SK-N-SH (cell line): ENCODE results near the gene FMN1. TPM values are rescaled to one million over a fixed set of nuclear protein-coding genes. Genes with fewer than 3 reads are reported as not detected.

Experiments
- CTCF ChIA-PET: fragments of 300-600, 350-600 bp; formaldehyde crosslinking; extraction: SDS; loops from one replicate; lab custom pipeline; 2021; lab: Yijun Ruan, JAX
- POLR2A ChIA-PET: fragments of 350-600 bp; sonication (Branson Sonifier 250); formaldehyde crosslinking; extraction: SDS; loops from one replicate; lab custom pipeline; 2020; ENCODE audit warnings: antibody characterized with exemption, inconsistent platforms; lab: Yijun Ruan, JAX
- DNase-seq: peaks from one replicate; pipeline ENCODE4 v3.0.0; 2012
- H2AFZ ChIP-seq: fragments of 200-600 bp; sonication (generic); 2 replicates; pipeline ENCODE4 v1.8.1; 2016; ENCODE audit warnings: antibody characterized with exemption, mild to moderate bottlenecking, low read depth
- H3F3A ChIP-seq: fragments of 200-600 bp; sonication (generic); replicated peaks from 2 replicates; pipeline ENCODE3; 2016; ENCODE audit warnings: antibody characterized with exemption, mild to moderate bottlenecking; ENCODE audit not compliant: insufficient read depth
- H3K27ac ChIP-seq, 2 experiments: fragments of 200-500 bp in 1 of 2; fragments of 200-600 bp in 1 of 2; sonication (Bioruptor generic) in 1 of 2; sonication (generic), shearing (Covaris generic) in 1 of 2; 2 replicates each; pipeline versions ENCODE4 v1.5.1 to v1.6.1; 2014 to 2016; ENCODE audit warnings: low read depth in 2 of 2, inconsistent platforms in 1 of 2, low read length in 1 of 2, mild to moderate bottlenecking in 1 of 2, mixed read lengths in 1 of 2
- H3K27me3 ChIP-seq: fragments of 200-600 bp; sonication (generic), shearing (Covaris generic); 2 replicates; pipeline ENCODE4 v1.6.1; 2016; ENCODE audit warnings: mixed run types; ENCODE audit not compliant: insufficient read depth
- H3K36me3 ChIP-seq, 2 experiments: fragments of 200-500 bp in 1 of 2; fragments of 200-600 bp in 1 of 2; sonication (Bioruptor generic) in 1 of 2; sonication (generic) in 1 of 2; replicated peaks in 1 of 2; 2 replicates each; pipeline versions ENCODE3 to v1.5.1; 2014 to 2016; ENCODE audit warnings: low read length in 1 of 2, mild to moderate bottlenecking in 1 of 2; ENCODE audit not compliant: insufficient read depth in 2 of 2, control insufficient read depth in 1 of 2
- H3K4me1 ChIP-seq, 2 experiments: fragments of 200-500 bp in 1 of 2; fragments of 200-600 bp in 1 of 2; sonication (Bioruptor generic) in 1 of 2; sonication (generic), shearing (Covaris generic) in 1 of 2; 2 replicates each; pipeline versions ENCODE4 v1.5.1 to v1.6.1; 2014 to 2016; ENCODE audit warnings: low read depth in 1 of 2, low read length in 1 of 2, mixed run types in 1 of 2; ENCODE audit not compliant: insufficient read depth in 2 of 2, control insufficient read depth in 1 of 2
- H3K4me2 ChIP-seq: fragments of 200-600 bp; sonication (generic), shearing (Covaris generic); 2 replicates; pipeline ENCODE4 v1.6.1; 2017; ENCODE audit warnings: mixed run types
- H3K4me3 ChIP-seq, 2 experiments: fragments of 200-500 bp in 1 of 2; fragments of 200-600 bp in 1 of 2; sonication (Bioruptor generic) in 1 of 2; sonication (generic), shearing (Covaris generic) in 1 of 2; 2 replicates each; pipeline versions ENCODE4 v1.5.1 to v1.8.1; 2014 to 2016; ENCODE audit warnings: low read depth in 2 of 2, inconsistent platforms in 1 of 2, low read length in 1 of 2, mild to moderate bottlenecking in 1 of 2, mixed read lengths in 1 of 2, moderate library complexity in 1 of 2
- H3K79me2 ChIP-seq: fragments of 200-600 bp; sonication (generic); 2 replicates; pipeline ENCODE4 v1.8.1; 2017; ENCODE audit warnings: mild to moderate bottlenecking; ENCODE audit not compliant: insufficient read depth
- H3K9ac ChIP-seq: fragments of 200-600 bp; sonication (generic); 2 replicates; pipeline ENCODE4 v1.6.1; 2017; ENCODE audit warnings: mixed run types
- H3K9me2 ChIP-seq: fragments of 200-600 bp; sonication (generic); 2 replicates; pipeline ENCODE4 v1.6.1; 2017; ENCODE audit warnings: mixed run types
- H3K9me3 ChIP-seq: fragments of 200-600 bp; sonication (generic); 2 replicates; pipeline ENCODE4 v1.6.1; 2017; ENCODE audit warnings: mixed run types, mild to moderate bottlenecking, moderate library complexity
- H4K20me1 ChIP-seq: fragments of 200-600 bp; sonication (generic); 2 replicates; pipeline ENCODE4 v1.6.1; 2017; ENCODE audit warnings: mild to moderate bottlenecking, mixed run types; ENCODE audit not compliant: insufficient read depth
- EP300 ChIP-seq, 2 experiments: IDR thresholded peaks; 2 replicates each; pipeline versions ENCODE4 v1.4.0 to v1.6.1; 2012; ENCODE audit warnings: borderline replicate concordance in 1 of 2, low read depth in 1 of 2, low read length in 1 of 2
- EZH2phosphoT487 ChIP-seq: fragments of 200-600 bp; sonication (generic); IDR thresholded peaks from 2 replicates; pipeline ENCODE4 v1.6.1; 2017; ENCODE audit warnings: low read depth, mixed run types, mild to moderate bottlenecking, antibody characterized with exemption, moderate library complexity, borderline replicate concordance
- FOSL2 ChIP-seq: IDR thresholded peaks from 2 replicates; pipeline ENCODE4 v1.4.0; 2012; ENCODE audit warnings: low read depth, mild to moderate bottlenecking, moderate library complexity, borderline replicate concordance
- GABPA ChIP-seq: IDR thresholded peaks from 2 replicates; pipeline ENCODE4 v1.4.0; 2012; ENCODE audit warnings: low read depth, mild to moderate bottlenecking
- JUND ChIP-seq: IDR thresholded peaks from 2 replicates; pipeline ENCODE4 v1.4.0; 2012
- MEF2A ChIP-seq: IDR thresholded peaks from 2 replicates; pipeline ENCODE4 v1.4.0; 2012; ENCODE audit warnings: low read depth, borderline replicate concordance
- NFIC ChIP-seq: IDR thresholded peaks from 2 replicates; pipeline ENCODE4 v1.4.0; 2012; ENCODE audit warnings: borderline replicate concordance
- NRF1 ChIP-seq: IDR thresholded peaks from 2 replicates; pipeline ENCODE4 v1.6.1; 2012; ENCODE audit warnings: low read depth, mild to moderate bottlenecking, low read length
- POLR2AphosphoS5 ChIP-seq: IDR thresholded peaks from 2 replicates; pipeline ENCODE4 v1.6.1; 2012; ENCODE audit warnings: low read depth, low read length
- RAD21 ChIP-seq: IDR thresholded peaks from 2 replicates; pipeline ENCODE4 v1.6.1; 2012; ENCODE audit warnings: mild to moderate bottlenecking, low read length
- RCOR1 ChIP-seq: fragments of 150-350 bp; IDR thresholded peaks from 2 replicates; pipeline ENCODE4 v1.6.1; 2017; ENCODE audit warnings: antibody characterized with exemption, low read length
- RFX5 ChIP-seq: IDR thresholded peaks from 2 replicates; pipeline ENCODE4 v1.6.1; 2012; ENCODE audit warnings: mild to moderate bottlenecking, improper control_type of control experiment, low read length
- RXRA ChIP-seq: IDR thresholded peaks from 2 replicates; pipeline ENCODE4 v1.4.0; 2012; ENCODE audit warnings: low read depth, mild to moderate bottlenecking, borderline replicate concordance
- WGBS: methylation state at CpG from one replicate; pipeline ENCODE4 v1.1.6; 2017; ENCODE audit warnings: low lambda C conversion rate; 5-methylcytosine and 5-hydroxymethylcytosine counted together
- polyA plus RNA-seq, 3 experiments: library from polyadenylated mRNA; depleted of rRNA; stranded (reverse); fragments of >200 nt; gene quantifications; 2 replicates each; pipeline ENCODE4 v1.2.3, GENCODE V29; 2012
- TF ChIP-seq, protein P1 (sequence below): IDR thresholded peaks from 2 replicates; pipeline ENCODE4 v1.6.1; 2012; ENCODE audit warnings: mild to moderate bottlenecking, low read depth, low read length, moderate library complexity
- TF ChIP-seq, protein P2 (sequence below): fragments of 200-600 bp; sonication (generic); IDR thresholded peaks from 2 replicates; pipeline ENCODE4 v1.6.1; 2017; ENCODE audit warnings: antibody characterized with exemption, mild to moderate bottlenecking, moderate library complexity

Gene FMN1
- polyA plus RNA-seq, 1 of the 3 experiments (the other 2 are of a cell fraction) = 9.1 TPM

- TF ChIP-seq, protein P1, sequence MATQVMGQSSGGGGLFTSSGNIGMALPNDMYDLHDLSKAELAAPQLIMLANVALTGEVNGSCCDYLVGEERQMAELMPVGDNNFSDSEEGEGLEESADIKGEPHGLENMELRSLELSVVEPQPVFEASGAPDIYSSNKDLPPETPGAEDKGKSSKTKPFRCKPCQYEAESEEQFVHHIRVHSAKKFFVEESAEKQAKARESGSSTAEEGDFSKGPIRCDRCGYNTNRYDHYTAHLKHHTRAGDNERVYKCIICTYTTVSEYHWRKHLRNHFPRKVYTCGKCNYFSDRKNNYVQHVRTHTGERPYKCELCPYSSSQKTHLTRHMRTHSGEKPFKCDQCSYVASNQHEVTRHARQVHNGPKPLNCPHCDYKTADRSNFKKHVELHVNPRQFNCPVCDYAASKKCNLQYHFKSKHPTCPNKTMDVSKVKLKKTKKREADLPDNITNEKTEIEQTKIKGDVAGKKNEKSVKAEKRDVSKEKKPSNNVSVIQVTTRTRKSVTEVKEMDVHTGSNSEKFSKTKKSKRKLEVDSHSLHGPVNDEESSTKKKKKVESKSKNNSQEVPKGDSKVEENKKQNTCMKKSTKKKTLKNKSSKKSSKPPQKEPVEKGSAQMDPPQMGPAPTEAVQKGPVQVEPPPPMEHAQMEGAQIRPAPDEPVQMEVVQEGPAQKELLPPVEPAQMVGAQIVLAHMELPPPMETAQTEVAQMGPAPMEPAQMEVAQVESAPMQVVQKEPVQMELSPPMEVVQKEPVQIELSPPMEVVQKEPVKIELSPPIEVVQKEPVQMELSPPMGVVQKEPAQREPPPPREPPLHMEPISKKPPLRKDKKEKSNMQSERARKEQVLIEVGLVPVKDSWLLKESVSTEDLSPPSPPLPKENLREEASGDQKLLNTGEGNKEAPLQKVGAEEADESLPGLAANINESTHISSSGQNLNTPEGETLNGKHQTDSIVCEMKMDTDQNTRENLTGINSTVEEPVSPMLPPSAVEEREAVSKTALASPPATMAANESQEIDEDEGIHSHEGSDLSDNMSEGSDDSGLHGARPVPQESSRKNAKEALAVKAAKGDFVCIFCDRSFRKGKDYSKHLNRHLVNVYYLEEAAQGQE = no peak
- TF ChIP-seq GABPA (no peak), FOSL2 (no peak), RCOR1 (peak; percentile 69; the same call in 1 of the 2 replicates), MEF2A (no peak), RAD21 (no peak), JUND (no peak), RXRA (no peak)
Observed at GRCh38 chr15:32750979-32751378, 443.5 kb downstream of the FMN1 start (continued).

DNA sequence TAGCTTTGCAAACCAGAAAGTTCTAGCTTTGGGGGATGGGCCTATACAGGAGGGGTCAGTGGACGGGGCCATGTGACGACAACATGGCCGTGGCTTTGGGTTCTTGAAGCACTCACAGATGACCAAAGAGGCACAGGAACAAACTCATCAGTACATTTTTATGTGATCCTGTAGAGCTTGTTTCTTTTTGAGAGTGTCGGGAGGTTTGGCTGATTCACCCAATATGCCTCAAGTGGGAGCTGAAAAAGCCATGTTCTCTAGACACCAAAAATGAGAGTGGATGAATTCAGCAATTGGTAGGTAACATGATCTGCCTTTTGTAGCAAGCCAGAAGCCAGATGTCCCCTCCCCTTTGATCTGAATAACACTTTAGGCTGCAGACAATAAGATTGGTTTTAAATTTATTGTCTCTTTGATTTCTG is 446.6 kb downstream of the FMN1 start:
- Histone ChIP-seq H3K9me2 (no peaks in the 10 kb centered on the region), H3K4me1 (peaks cover 0 to 4% of the 10 kb centered on the region in 2 experiments; a peak in 1 of 4 replicates), H3K36me3 (peaks cover 0 to under 1% of the 10 kb centered on the region in 2 experiments), H3K4me3 (no peak overlapping the region), H3K4me2 (no peak overlapping the region), H3K27ac (no peak overlapping the region), H3K9ac (no peak overlapping the region)
- ChIA-PET POLR2A (no interaction called here), CTCF (no interaction called here)
- DNase-seq = no peak
- TF ChIP-seq, protein P2, sequence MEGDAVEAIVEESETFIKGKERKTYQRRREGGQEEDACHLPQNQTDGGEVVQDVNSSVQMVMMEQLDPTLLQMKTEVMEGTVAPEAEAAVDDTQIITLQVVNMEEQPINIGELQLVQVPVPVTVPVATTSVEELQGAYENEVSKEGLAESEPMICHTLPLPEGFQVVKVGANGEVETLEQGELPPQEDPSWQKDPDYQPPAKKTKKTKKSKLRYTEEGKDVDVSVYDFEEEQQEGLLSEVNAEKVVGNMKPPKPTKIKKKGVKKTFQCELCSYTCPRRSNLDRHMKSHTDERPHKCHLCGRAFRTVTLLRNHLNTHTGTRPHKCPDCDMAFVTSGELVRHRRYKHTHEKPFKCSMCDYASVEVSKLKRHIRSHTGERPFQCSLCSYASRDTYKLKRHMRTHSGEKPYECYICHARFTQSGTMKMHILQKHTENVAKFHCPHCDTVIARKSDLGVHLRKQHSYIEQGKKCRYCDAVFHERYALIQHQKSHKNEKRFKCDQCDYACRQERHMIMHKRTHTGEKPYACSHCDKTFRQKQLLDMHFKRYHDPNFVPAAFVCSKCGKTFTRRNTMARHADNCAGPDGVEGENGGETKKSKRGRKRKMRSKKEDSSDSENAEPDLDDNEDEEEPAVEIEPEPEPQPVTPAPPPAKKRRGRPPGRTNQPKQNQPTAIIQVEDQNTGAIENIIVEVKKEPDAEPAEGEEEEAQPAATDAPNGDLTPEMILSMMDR = no peak
- TF ChIP-seq POLR2AphosphoS5 (no peak), NRF1 (no peak), EZH2phosphoT487 (no peak), NFIC (no peak), MEF2A (no peak), RXRA (no peak), RFX5 (no peak), RCOR1 (no peak), EP300 (IDR thresholded peaks at IDR 0.05; ENCODE audit: borderline replicate concordance in 1 of 2, low read depth in 1 of 2, low read length in 1 of 2) (no peak), FOSL2 (no peak)
- TF ChIP-seq, protein P1 = no peak
- TF ChIP-seq, all 33 proteins: peak for 0
- no peaks in the 10 kb centered on the region for H3K79me2 ChIP-seq
- peaks cover 13% of the 10 kb centered on the region for H3F3A ChIP-seq
- WGBS = 98% methylated on average over 4 of the region's 4 CpGs
- no peak overlapping the region for H2AFZ ChIP-seq
- H4K20me1 ChIP-seq = no peaks in the 10 kb centered on the region
- H3K9me3 ChIP-seq = no peaks in the 10 kb centered on the region
- no peaks in the 10 kb centered on the region for H3K27me3 ChIP-seq
